Middle frontal gyrus (tissue), 1 donor: ENCODE results near the gene FBN2.
"Not testable (repeated sequence)": the region's sequence is repeated elsewhere in the genome, so short reads cannot be mapped to it uniquely, and the experiment has no call there.

ENCODE experiments used
- DNase-seq: peaks from one replicate; pipeline ENCODE4 v3.0.0-alpha.2; 2015; ENCODE audit warnings: low spot score; ENCODE audit errors: extremely low spot score

FBN2 gene

GRCh38 chr5:128427921-128428320 lies 110.1 kb downstream of the FBN2 start:
- no peak for DNase-seq

- DNase-seq: no peak
Measured at GRCh38 chr5:128426090-128426534, 111.9 kb downstream of the FBN2 start.

GRCh38 chr5:128424646-128425045 lies 113.4 kb downstream of the FBN2 start:
- no peak for DNase-seq

GRCh38 chr5:128422612-128423011 lies 115.4 kb downstream of the FBN2 start:
- no peak for DNase-seq

GRCh38 chr5:128414469-128414868 lies 123.6 kb downstream of the FBN2 start:
- DNase-seq: no peak

GRCh38 chr5:128413356-128413755 lies 124.7 kb downstream of the FBN2 start:
- no peak for DNase-seq

GRCh38 chr5:128412145-128412930 lies 125.7 kb downstream of the FBN2 start:
- no peak for DNase-seq

- no peak for DNase-seq
Measured at GRCh38 chr5:128409166-128409800, 128.8 kb downstream of the FBN2 start.

- DNase-seq: no peak
Measured at GRCh38 chr5:128408622-128409021, 129.4 kb downstream of the FBN2 start.

GRCh38 chr5:128407944-128408343 lies 130.1 kb downstream of the FBN2 start:
- DNase-seq: no peak

- no peak for DNase-seq
Measured at GRCh38 chr5:128406803-128407202, 131.2 kb downstream of the FBN2 start.

GRCh38 chr5:128405159-128405558 lies 132.9 kb downstream of the FBN2 start:
- DNase-seq: no peak

- DNase-seq: no peak
Measured at GRCh38 chr5:128403333-128403732, 134.7 kb downstream of the FBN2 start.

- no peak for DNase-seq
Measured at GRCh38 chr5:128402506-128402905, 135.5 kb downstream of the FBN2 start.

GRCh38 chr5:128400766-128401165 lies 137.3 kb downstream of the FBN2 start:
- DNase-seq: not testable (repeated sequence)

GRCh38 chr5:128399111-128399510 lies 138.9 kb downstream of the FBN2 start:
- no peak for DNase-seq

GRCh38 chr5:128397876-128398275 lies 140.2 kb downstream of the FBN2 start:
- DNase-seq: no peak

GRCh38 chr5:128395073-128395472 lies 143.0 kb downstream of the FBN2 start:
- DNase-seq: no peak

GRCh38 chr5:128384068-128384467 lies 154.0 kb downstream of the FBN2 start:
- no peak for DNase-seq

- DNase-seq: no peak
Measured at GRCh38 chr5:128380337-128380736, 157.7 kb downstream of the FBN2 start.

GRCh38 chr5:128378632-128379031 lies 159.4 kb downstream of the FBN2 start:
- DNase-seq: no peak

- DNase-seq: no peak
Measured at GRCh38 chr5:128378196-128378595, 159.8 kb downstream of the FBN2 start.

GRCh38 chr5:128376577-128376976 lies 161.5 kb downstream of the FBN2 start:
- DNase-seq: no peak
